HG03045 (cell line): ENCODE measurements around the gene PCK1.

Source experiments
- ATAC-seq: cut with Tn5 transposase; IDR thresholded peaks from one replicate; pipeline ENCODE4 v1.9.1; 2021; ENCODE audit warnings: mild to moderate bottlenecking, moderate library complexity; ENCODE audit not compliant: unreplicated experiment

PCK1 gene

GRCh38 chr20:57600320-57601210, 39.7 kb downstream of the PCK1 start:
- peak; percentile 61 for ATAC-seq

GRCh38 chr20:57601211-57601570, 40.3 kb downstream of the PCK1 start:
- no peak for ATAC-seq

- ATAC-seq, result no peak
These were observed 40.8 kb downstream of the PCK1 start for GRCh38 chr20:57601737-57602136.

GRCh38 chr20:57603120-57603519, 42.2 kb downstream of the PCK1 start:
- no peak for ATAC-seq

- ATAC-seq, result no peak
These were observed 44.1 kb downstream of the PCK1 start for GRCh38 chr20:57605045-57605444.

GRCh38 chr20:57605878-57606277, 45.0 kb downstream of the PCK1 start:
- ATAC-seq, result no peak

- ATAC-seq, result no peak
These were observed 47.6 kb downstream of the PCK1 start for GRCh38 chr20:57608516-57608915.

- ATAC-seq, result no peak
These were observed 48.4 kb downstream of the PCK1 start for GRCh38 chr20:57609086-57609841.

- no peak for ATAC-seq
These were observed 48.9 kb downstream of the PCK1 start for GRCh38 chr20:57609842-57610167.

GRCh38 chr20:57610261-57610952, 49.5 kb downstream of the PCK1 start:
- ATAC-seq, result no peak

- no peak for ATAC-seq
These were observed 50.8 kb downstream of the PCK1 start for GRCh38 chr20:57611586-57612311.

- ATAC-seq, result no peak
These were observed 51.5 kb downstream of the PCK1 start for GRCh38 chr20:57612436-57612835.

GRCh38 chr20:57612916-57613315, 52.0 kb downstream of the PCK1 start:
- ATAC-seq, result no peak

GRCh38 chr20:57613481-57613921, 52.6 kb downstream of the PCK1 start:
- no peak for ATAC-seq

- ATAC-seq, result no peak
These were observed 53.9 kb downstream of the PCK1 start for GRCh38 chr20:57614490-57615444.

GRCh38 chr20:57615445-57615811, 54.5 kb downstream of the PCK1 start:
- no peak for ATAC-seq

- ATAC-seq, result no peak
These were observed 55.4 kb downstream of the PCK1 start for GRCh38 chr20:57616143-57616951.

GRCh38 chr20:57617079-57617795, 56.3 kb downstream of the PCK1 start:
- no peak for ATAC-seq
